ENCODE results near the gene FOLR3.
"Not testable (repeated sequence)": the region's sequence is repeated elsewhere in the genome, so short reads cannot be mapped to it uniquely, and the experiment has no call there.

The FOLR3 gene
- total RNA-seq = 0 to 0.07 (median 0) reads per million in 9 experiments

DNA sequence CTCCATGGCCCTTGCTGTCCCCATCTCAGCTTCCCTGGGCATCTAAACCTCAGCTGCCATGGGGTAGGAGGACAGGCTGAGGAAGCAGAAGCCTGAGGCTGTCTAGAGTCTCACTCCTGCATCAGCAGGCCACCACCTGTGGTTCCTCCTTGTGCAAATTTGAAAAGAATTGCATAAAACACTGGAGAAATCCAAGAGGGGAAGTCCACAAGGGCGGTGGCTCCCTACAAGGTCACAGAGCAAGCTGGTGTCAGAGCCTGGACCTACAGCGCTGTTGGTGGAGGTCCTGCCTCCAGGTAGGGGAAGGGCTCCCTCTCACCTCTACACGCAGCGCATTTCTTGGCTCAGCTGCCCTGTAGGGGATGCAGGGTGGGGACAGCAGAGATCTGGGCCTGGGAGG, at the start of gene FOLR3:
TSS of gene FOLR3 (plus strand) at position 253 of the 400 bp plus-strand sequence. CDS start 228 bp downstream, outside the sequence.
- not testable (repeated sequence) for DNase-seq; H3K4me3 Mint-ChIP-seq; H3K27ac Mint-ChIP-seq; H3K4me1 Mint-ChIP-seq (ENCODE audit: low read depth in 2 of 2); H3K9me3 Mint-ChIP-seq; ATAC-seq (replicated peaks); H3K36me3 Mint-ChIP-seq (ENCODE audit: insufficient read depth)
- peaks cover 20 to 33% of the 10 kb centered on the region in 2 donors for H3K27me3 Mint-ChIP-seq

DNA sequence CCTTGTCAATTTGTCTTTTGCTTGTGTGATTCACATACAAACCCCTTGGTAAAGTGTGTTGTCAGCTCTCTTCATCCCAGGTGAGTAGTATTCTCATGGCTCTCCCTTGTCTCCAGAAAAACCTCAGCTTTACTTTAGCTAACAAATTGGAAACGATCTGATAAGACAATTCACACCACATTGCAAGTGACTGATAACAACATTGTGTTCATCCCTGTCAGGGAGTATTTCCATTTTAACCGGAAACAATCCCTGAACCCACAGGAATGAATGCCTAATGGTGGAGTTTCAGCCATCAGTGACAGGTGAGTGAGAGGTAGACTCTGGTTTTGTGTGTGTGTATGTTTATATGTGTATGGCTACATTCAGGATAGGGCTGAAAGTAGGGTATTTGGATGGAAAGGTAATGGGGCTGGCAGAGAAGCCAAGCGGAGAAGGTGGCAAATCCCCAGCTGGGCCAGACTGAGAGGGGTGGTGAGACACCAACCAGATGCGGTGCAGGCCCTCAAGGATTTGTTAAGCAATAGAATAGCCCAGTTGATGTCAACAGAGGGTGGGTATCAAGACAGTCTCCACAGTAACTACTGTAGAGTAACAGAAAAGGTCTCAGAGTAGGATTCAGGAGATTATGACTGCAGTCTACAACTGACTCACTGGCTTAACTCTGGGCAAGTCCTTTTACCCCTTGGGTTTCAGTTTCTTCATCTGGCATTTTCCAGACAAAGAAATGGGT, 47.3 kb upstream of the FOLR3 start:
- Mint-ChIP-seq H3K27ac (peak overlapping the region in 1 of 2 donors; percentile 58), H3K9me3 (no peaks in the 10 kb centered on the region)

DNA sequence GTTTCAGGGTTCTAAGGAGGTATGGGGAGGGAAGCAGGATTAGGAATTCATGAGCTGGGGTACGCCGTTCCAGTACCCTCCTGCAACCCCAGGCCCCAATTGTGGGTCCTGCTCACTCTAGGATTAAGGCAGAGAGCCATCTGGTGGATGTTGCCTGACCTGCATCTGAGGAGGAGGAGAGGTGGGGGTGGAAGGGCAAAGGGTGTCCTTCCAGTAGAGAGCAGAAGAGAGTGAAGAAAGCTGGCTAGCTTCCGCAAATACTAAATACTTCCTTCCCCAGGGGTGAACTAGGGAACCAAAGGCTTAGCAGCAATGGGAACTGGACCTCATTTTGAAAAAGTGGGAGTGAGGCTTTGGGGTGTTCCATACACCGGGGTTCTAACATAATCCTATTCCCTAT, 44.2 kb upstream of the FOLR3 start:
- Mint-ChIP-seq H3K4me1 (ENCODE audit: low read depth in 2 of 2) (no peaks in the 10 kb centered on the region), H3K4me3 (no peak overlapping the region), H3K27ac (peak overlapping the region; percentile 11 to 23), H3K9me3 (no peaks in the 10 kb centered on the region), H3K36me3 (ENCODE audit: insufficient read depth) (peaks cover 9% of the 10 kb centered on the region), H3K27me3 (no peaks in the 10 kb centered on the region)
- DNase-seq (peak; percentile 57 to 60 (median 57)), ATAC-seq (replicated peaks) (peak; percentile 93)

More for the DNA sequence above, 47.3 kb upstream of the FOLR3 start:
- DNase-seq (no peak), ATAC-seq (replicated peaks) (no peak)
- H3K4me1 Mint-ChIP-seq (ENCODE audit: low read depth in 2 of 2) = no peaks in the 10 kb centered on the region
- H3K27me3 Mint-ChIP-seq = no peaks in the 10 kb centered on the region
- peaks cover 4% of the 10 kb centered on the region for H3K36me3 Mint-ChIP-seq (ENCODE audit: insufficient read depth)
- H3K4me3 Mint-ChIP-seq = no peak overlapping the region

DNA sequence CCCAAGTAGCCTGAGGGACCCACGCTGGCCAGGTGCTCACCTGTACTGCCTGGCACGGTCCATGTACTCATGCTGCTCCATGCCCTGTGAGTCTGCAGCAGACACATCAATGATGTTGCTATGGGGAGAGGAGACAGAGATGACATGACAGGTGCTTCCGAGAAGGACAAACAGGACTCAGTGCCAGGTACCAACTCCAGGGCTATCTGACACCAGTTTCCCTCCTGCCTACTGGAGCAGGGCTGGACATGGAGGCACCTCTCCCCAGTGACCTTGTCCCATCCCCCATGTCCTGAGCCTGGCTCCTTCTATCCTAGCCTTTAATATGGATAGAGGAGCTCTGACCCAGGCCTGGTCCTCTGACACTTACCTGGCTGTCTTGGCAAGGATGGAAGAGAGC, 36.8 kb upstream of the FOLR3 start:
- H3K4me3 Mint-ChIP-seq = no peak overlapping the region
- no peaks in the 10 kb centered on the region for H3K27me3 Mint-ChIP-seq
- no peak overlapping the region for H3K27ac Mint-ChIP-seq
- H3K36me3 Mint-ChIP-seq (ENCODE audit: insufficient read depth) = peaks cover 30% of the 10 kb centered on the region
- H3K4me1 Mint-ChIP-seq (ENCODE audit: low read depth in 2 of 2) = peaks cover 33 to 36% of the 10 kb centered on the region in 2 donors
- DNase-seq = no peak
- H3K9me3 Mint-ChIP-seq = no peaks in the 10 kb centered on the region
- ATAC-seq (replicated peaks) = no peak

DNA sequence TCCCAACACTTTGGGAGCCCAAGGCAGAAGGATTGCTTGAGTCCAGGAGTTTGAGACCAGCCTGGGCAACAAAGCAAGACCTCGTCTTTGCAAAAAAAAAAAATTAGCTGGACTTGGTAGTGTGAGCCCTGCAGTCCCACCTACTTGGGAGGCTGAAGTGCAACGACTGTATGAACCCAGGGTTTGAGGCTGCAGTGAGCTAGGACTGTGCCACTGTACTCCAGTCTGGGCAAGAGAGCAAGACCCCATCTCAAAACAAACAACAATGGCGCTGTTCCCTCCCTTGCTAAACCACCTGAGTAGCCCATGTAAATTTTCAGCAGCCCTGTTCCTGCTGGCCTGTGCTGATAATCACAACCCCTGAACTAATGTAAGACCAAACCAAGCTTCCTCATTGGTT, 35.5 kb upstream of the FOLR3 start:
- Mint-ChIP-seq H3K27me3 (no peaks in the 10 kb centered on the region), H3K9me3 (no peaks in the 10 kb centered on the region), H3K4me1 (ENCODE audit: low read depth in 2 of 2) (peaks cover 38 to 42% of the 10 kb centered on the region in 2 donors), H3K4me3 (no peak overlapping the region), H3K36me3 (ENCODE audit: insufficient read depth) (peaks cover 31% of the 10 kb centered on the region), H3K27ac (peak overlapping the region; percentile 92 to 97)
- DNase-seq (no peak), ATAC-seq (replicated peaks) (no peak)

DNA sequence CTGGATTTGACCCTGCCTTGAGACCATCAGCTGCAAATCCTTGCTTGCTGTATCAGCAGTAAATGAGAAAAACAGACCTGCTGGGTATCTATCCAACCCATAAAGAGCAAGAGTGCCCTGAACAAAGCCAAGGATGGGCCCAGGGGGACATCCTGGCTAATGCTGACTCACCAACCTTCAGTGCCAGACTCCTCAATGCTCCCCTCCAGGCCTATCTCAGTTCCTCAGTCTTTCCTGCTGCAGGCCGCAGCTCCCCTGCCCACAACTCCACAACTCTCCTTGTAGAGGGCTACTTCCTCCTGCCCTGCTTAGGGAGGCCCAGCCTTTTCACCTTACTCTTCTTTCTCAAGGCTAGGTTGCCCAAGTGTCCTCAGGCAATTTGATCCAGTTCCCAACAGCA, 35.1 kb upstream of the FOLR3 start:
- peaks cover 31% of the 10 kb centered on the region for H3K36me3 Mint-ChIP-seq (ENCODE audit: insufficient read depth)
- no peaks in the 10 kb centered on the region for H3K27me3 Mint-ChIP-seq
- no peaks in the 10 kb centered on the region for H3K9me3 Mint-ChIP-seq
- DNase-seq (no peak), ATAC-seq (replicated peaks) (no peak)
- H3K27ac Mint-ChIP-seq = peak overlapping the region; percentile 92 to 97
- no peak overlapping the region for H3K4me3 Mint-ChIP-seq
- H3K4me1 Mint-ChIP-seq (ENCODE audit: low read depth in 2 of 2) = peaks cover 40 to 42% of the 10 kb centered on the region in 2 donors

DNA sequence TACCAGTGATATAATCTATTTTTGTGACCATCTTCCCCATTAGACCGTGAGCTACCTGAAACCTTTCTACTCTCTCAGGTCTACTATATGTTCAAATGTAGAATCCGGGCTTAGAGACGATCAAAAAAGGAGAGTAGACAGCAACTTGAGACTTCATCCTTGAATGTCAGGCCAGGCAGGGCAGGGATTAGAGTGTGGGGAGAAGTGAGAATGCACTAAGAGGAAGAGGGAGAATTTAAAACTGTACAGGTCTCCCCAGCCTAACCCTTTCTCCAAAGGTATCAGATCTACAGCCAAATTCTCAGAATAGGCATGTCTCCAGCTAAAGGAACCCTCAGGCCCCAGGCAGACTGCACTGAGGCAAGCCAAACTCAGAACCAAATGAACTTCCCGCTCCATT, 33.4 kb upstream of the FOLR3 start:
- peak overlapping the region; percentile 79 to 88 for H3K4me3 Mint-ChIP-seq
- H3K36me3 Mint-ChIP-seq (ENCODE audit: insufficient read depth) = peaks cover 31% of the 10 kb centered on the region
- no peaks in the 10 kb centered on the region for H3K27me3 Mint-ChIP-seq
- H3K4me1 Mint-ChIP-seq (ENCODE audit: low read depth in 2 of 2) = peaks cover 40 to 42% of the 10 kb centered on the region in 2 donors
- no peaks in the 10 kb centered on the region for H3K9me3 Mint-ChIP-seq
- ATAC-seq (replicated peaks) (no peak), DNase-seq (no peak)
- H3K27ac Mint-ChIP-seq = peak overlapping the region; percentile 92 to 97

DNA sequence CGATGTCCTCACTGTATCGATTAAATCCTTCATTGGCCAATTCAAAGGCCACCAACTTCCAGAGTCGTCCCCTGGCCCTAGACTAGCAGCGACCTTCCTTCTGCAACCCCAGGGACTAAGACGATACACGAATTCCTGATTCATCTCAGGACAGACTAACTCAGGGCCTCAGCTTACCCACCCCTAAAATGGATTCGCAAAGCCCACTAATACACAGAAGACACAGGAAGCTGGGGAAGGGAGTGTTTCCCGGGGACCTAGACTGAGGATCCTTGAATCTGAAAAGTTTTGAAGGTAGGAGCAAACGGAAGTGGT, 32.9 kb upstream of the FOLR3 start:
- Mint-ChIP-seq H3K9me3 (no peaks in the 10 kb centered on the region), H3K27me3 (no peaks in the 10 kb centered on the region), H3K4me1 (ENCODE audit: low read depth in 2 of 2) (peaks cover 40 to 42% of the 10 kb centered on the region in 2 donors), H3K36me3 (ENCODE audit: insufficient read depth) (peaks cover 31% of the 10 kb centered on the region), H3K27ac (peak overlapping the region; percentile 92 to 97), H3K4me3 (peak overlapping the region; percentile 79 to 88)
- ATAC-seq (replicated peaks) = peak; percentile 0
- no peak for DNase-seq

DNA sequence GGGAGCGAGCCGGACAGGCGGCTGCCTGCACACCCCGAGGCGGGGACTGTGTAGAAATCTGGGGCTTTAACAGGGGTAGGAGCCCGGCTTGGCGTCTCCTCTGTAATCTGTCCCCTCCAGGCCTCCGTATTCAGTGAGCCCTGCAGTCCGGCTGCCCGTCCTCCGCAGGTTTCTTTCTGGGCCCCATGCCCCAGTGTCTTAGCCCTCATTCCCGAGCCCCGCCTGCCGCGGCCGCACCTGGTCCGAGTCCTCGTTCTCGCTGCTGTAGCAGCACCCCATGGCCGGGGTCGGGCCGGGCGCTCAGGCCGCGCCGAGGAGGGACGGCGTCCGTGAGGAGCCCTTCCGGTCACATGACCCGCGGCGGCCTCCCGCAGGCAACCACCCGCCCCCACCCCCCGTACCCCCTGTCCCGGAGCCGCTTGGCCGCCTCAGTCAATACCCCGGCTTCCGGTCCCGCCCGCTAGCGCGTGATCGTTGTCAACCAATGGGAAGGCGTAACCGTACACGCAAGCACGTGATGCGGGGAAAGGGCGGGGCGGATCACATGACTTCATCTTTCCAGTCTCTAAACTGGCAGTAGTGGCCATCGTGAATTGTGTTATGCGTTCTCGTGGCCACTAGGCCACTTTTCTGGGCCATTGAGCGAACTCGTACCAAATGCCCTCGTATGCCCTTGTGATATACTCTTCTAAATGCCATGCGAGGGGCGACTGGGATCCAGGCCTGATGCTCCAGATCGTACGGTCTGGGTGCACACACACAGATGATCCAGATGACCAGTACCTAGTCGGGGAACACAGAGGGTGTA, 32.4 kb upstream of the FOLR3 start, which contains the start of gene LAMTOR1:
TSS of gene LAMTOR1 (minus strand) at position 352 of the 808 bp plus-strand sequence. CDS start at position 279, 73 bp downstream.
- ATAC-seq (replicated peaks) (peak; percentile 96), DNase-seq (peak; percentile 97 to 99 (median 97))
- peak within 1 kb of the TSS; percentile 79 to 88 for H3K4me3 Mint-ChIP-seq
- H3K36me3 Mint-ChIP-seq (ENCODE audit: insufficient read depth) = peaks cover 27% of the 10 kb centered on the region
- H3K27ac Mint-ChIP-seq = peak within 1 kb of the TSS; percentile 92 to 97
- no peaks in the 10 kb centered on the region for H3K9me3 Mint-ChIP-seq
- H3K27me3 Mint-ChIP-seq = no peaks in the 10 kb centered on the region
- peaks cover 34 to 38% of the 10 kb centered on the region in 2 donors for H3K4me1 Mint-ChIP-seq (ENCODE audit: low read depth in 2 of 2)

DNA sequence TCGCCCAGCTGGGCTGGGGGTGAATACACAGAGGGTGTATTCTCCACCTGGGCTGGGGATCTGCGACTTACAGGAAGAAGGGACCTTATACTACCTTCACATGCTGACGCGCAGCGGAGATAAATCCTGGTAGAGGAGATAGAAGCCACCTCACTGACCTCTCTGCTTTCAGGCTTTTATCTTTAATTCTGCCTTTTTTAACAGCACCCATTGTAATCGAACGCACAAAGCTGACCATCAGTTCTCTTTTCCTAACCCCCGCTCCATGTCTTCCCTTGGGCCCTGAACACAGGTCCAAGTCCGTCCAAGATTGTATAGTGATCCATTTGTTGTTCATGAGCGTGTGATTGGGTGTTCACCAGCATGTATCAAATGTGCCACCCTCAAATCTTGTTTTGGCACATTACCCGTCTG, 31.8 kb upstream of the FOLR3 start:
- peaks cover 21% of the 10 kb centered on the region for H3K36me3 Mint-ChIP-seq (ENCODE audit: insufficient read depth)
- ATAC-seq (replicated peaks) = no peak
- no peaks in the 10 kb centered on the region for H3K27me3 Mint-ChIP-seq
- H3K4me1 Mint-ChIP-seq (ENCODE audit: low read depth in 2 of 2) = peaks cover 34 to 38% of the 10 kb centered on the region in 2 donors
- H3K4me3 Mint-ChIP-seq = peak overlapping the region; percentile 79 to 88
- H3K9me3 Mint-ChIP-seq = no peaks in the 10 kb centered on the region
- DNase-seq = no peak
- H3K27ac Mint-ChIP-seq = peak overlapping the region; percentile 92 to 97

DNA sequence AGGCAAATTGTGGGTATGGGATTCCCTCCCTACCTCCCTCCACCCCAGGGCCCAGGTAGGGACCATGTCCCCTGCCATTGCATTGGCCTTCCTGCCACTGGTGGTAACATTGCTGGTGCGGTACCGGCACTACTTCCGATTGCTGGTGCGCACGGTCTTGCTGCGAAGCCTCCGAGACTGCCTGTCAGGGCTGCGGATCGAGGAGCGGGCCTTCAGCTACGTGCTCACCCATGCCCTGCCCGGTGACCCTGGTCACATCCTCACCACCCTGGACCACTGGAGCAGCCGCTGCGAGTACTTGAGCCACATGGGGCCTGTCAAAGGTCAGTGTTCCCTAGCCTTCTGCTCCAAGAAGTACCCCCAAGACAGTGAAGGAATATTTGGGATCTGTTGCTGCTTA, 29.6 kb upstream of the FOLR3 start, which contains the start of gene TOMT:
TSS of gene TOMT (plus strand) at position 37 of the 400 bp plus-strand sequence. CDS start at position 65, 28 bp downstream.
- H3K4me1 Mint-ChIP-seq (ENCODE audit: low read depth in 2 of 2) = peaks cover 29 to 35% of the 10 kb centered on the region in 2 donors
- H3K4me3 Mint-ChIP-seq = no peak within 1 kb of the TSS
- peaks cover 25% of the 10 kb centered on the region for H3K36me3 Mint-ChIP-seq (ENCODE audit: insufficient read depth)
- H3K9me3 Mint-ChIP-seq = no peaks in the 10 kb centered on the region
- DNase-seq (no peak), ATAC-seq (replicated peaks) (no peak)
- H3K27me3 Mint-ChIP-seq = no peaks in the 10 kb centered on the region
- H3K27ac Mint-ChIP-seq = peak within 1 kb of the TSS; percentile 7 to 97

DNA sequence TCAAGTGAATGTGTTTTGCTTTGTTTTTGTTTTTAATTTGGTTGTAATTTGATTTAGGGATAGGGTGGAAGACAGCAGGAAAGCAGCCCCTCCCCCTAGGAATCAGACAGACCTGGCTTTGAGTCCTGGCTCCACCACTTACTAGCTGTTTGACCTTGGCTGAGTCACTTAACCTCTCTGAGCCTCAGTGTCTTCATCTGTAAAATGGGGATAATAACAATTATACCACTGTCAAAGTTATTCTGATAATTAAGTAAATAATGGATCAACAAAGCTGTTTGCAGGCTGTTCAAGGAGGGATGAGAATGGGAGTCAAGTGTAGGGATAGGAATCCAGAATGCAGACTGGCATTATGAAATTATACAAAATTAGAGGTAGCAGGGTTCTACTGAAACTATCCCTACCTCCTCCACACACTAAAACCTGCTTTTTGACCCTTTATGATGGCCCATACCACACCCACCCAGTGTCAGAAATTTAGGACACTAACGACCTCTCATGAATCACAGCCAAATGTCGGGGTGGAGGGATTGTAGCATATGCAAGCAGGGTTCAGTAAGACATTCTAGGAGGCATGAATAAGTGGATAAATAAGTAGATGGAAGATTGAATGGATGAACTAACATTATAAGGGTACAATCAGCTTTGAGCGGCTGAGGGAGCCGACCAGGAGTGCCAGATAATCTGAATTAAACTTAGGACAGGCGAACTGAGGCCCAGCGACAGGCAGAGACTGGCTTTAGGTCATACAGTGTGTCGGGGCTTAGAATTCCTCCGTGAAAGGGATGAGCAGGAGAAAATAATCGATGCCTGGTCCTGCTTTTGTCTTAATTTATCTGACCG, 24.0 kb upstream of the FOLR3 start:
- Mint-ChIP-seq H3K27me3 (peaks cover under 1 to 3% of the 10 kb centered on the region in 2 donors), H3K9me3 (no peaks in the 10 kb centered on the region), H3K4me1 (ENCODE audit: low read depth in 2 of 2) (peaks cover 15 to 22% of the 10 kb centered on the region in 2 donors), H3K36me3 (ENCODE audit: insufficient read depth) (peaks cover 22% of the 10 kb centered on the region), H3K4me3 (peak overlapping the region; percentile 91 to 97), H3K27ac (peak overlapping the region; percentile 94 to 99)
- ATAC-seq (replicated peaks) (no peak), DNase-seq (no peak)

Data from effector memory CD8-positive, alpha-beta T cell (primary cell).